CD14-positive monocyte (primary cell): ENCODE data around the gene MRGPRG. TPM values are rescaled to one million over a fixed set of nuclear protein-coding genes. Genes with fewer than 3 reads are reported as not detected.

Experiments used
- DNase-seq, 3 donors: peaks; one replicate each; pipeline ENCODE4 v3.0.0-alpha.2; 2011 to 2022
- H2AFZ ChIP-seq: 2 replicates; pipeline ENCODE4 v1.6.0; 2012; ENCODE audit warnings: mild to moderate bottlenecking, low read depth, low read length, inconsistent platforms; ENCODE audit not compliant: insufficient read depth, poor library complexity, severe bottlenecking
- H3K27ac ChIP-seq, 2 donors: 1 replicate in 1 of 2; 2 replicates in 1 of 2; pipeline ENCODE4 v1.5.1; 2012 to 2013; ENCODE audit warnings: low read length in 2 of 2, control low read depth in 1 of 2, inconsistent platforms in 1 of 2, low read depth in 1 of 2, mild to moderate bottlenecking in 1 of 2
- H3K27me3 ChIP-seq, 2 donors: one replicate each; pipeline versions ENCODE4 v1.6.0 to v1.6.1; 2011 to 2013; ENCODE audit warnings: low read length in 2 of 2; ENCODE audit not compliant: control insufficient read depth in 2 of 2, insufficient read depth in 2 of 2
- H3K36me3 ChIP-seq, 2 donors: replicated peaks in 1 of 2; 1 replicate in 1 of 2; 2 replicates in 1 of 2; pipeline versions ENCODE4 v1.5.1 to v1.6.1; 2012 to 2013; ENCODE audit warnings: low read length in 2 of 2, control low read depth in 1 of 2, inconsistent platforms in 1 of 2, mild to moderate bottlenecking in 1 of 2; ENCODE audit not compliant: insufficient read depth in 2 of 2, control insufficient read depth in 1 of 2
- H3K4me1 ChIP-seq, 2 donors: 1 replicate in 1 of 2; 2 replicates in 1 of 2; pipeline versions ENCODE4 v1.5.1 to v1.6.1; 2012 to 2013; ENCODE audit warnings: low read length in 2 of 2, control low read depth in 1 of 2, inconsistent platforms in 1 of 2, mild to moderate bottlenecking in 1 of 2, moderate library complexity in 1 of 2; ENCODE audit not compliant: insufficient read depth in 2 of 2, control insufficient read depth in 1 of 2
- H3K4me2 ChIP-seq: replicated peaks from 2 replicates; pipeline ENCODE3; 2012; ENCODE audit warnings: low read length, moderate library complexity, mild to moderate bottlenecking; ENCODE audit not compliant: poor library complexity, severe bottlenecking; ENCODE audit errors: extremely low read depth
- H3K4me3 ChIP-seq, 3 experiments: fragments of 200-600 bp in 1 of 3; sonication (generic) in 1 of 3; replicated peaks in 1 of 3; 1 replicate in 2 of 3; 2 replicates in 1 of 3; pipeline ENCODE4 v1.5.1; 2011 to 2013; ENCODE audit warnings: low read length in 3 of 3, mild to moderate bottlenecking in 3 of 3, control low read depth in 2 of 3, low read depth in 2 of 3, inconsistent platforms in 1 of 3, moderate library complexity in 1 of 3
- H3K79me2 ChIP-seq: 2 replicates; pipeline ENCODE4 v1.6.0; 2012; ENCODE audit warnings: mild to moderate bottlenecking, control low read depth, inconsistent platforms, low read length, moderate library complexity; ENCODE audit not compliant: insufficient read depth
- H3K9ac ChIP-seq: 2 replicates; pipeline ENCODE4 v1.6.0; 2017; ENCODE audit warnings: low read length, mild to moderate bottlenecking; ENCODE audit not compliant: insufficient read depth, poor library complexity, severe bottlenecking
- H3K9me3 ChIP-seq, 2 donors: replicated peaks in 1 of 2; 1 replicate in 1 of 2; 2 replicates in 1 of 2; pipeline versions ENCODE4 v1.5.1 to v1.6.1; 2012 to 2013; ENCODE audit warnings: low read length in 2 of 2, control low read depth in 1 of 2; ENCODE audit not compliant: control insufficient read depth in 1 of 2, insufficient read depth in 1 of 2
- H4K20me1 ChIP-seq: 2 replicates; pipeline ENCODE4 v1.6.0; 2012; ENCODE audit warnings: mild to moderate bottlenecking, low read length, control low read depth, moderate library complexity; ENCODE audit not compliant: insufficient read depth
- H3K27ac Mint-ChIP-seq, 7 donors: one replicate each; pipeline ENCODE4 v1.8.0; 2020; ENCODE audit warnings: mild to moderate bottlenecking in 7 of 7, mixed read lengths in 7 of 7, moderate library complexity in 6 of 7, inconsistent platforms in 2 of 7
- H3K27me3 Mint-ChIP-seq, 3 donors: one replicate each; pipeline ENCODE4 v1.8.0; 2021 to 2022; ENCODE audit warnings: low read depth in 3 of 3, mild to moderate bottlenecking in 3 of 3, mixed read lengths in 3 of 3, moderate library complexity in 3 of 3, inconsistent platforms in 1 of 3
- H3K36me3 Mint-ChIP-seq, 2 donors: one replicate each; pipeline ENCODE4 v1.8.0; 2020; ENCODE audit warnings: mixed read lengths in 2 of 2, inconsistent platforms in 1 of 2, mild to moderate bottlenecking in 1 of 2
- H3K4me1 Mint-ChIP-seq: one replicate; pipeline ENCODE4 v1.8.0; 2020; ENCODE audit warnings: mild to moderate bottlenecking, mixed read lengths
- H3K4me3 Mint-ChIP-seq, 2 donors: one replicate each; pipeline ENCODE4 v1.8.0; 2020; ENCODE audit warnings: mild to moderate bottlenecking in 2 of 2, mixed read lengths in 2 of 2, moderate library complexity in 1 of 2
- H3K9me3 Mint-ChIP-seq, 7 donors: one replicate each; pipeline ENCODE4 v1.8.0; 2020 to 2022; ENCODE audit warnings: mixed read lengths in 7 of 7, mild to moderate bottlenecking in 6 of 7, moderate library complexity in 6 of 7, inconsistent platforms in 2 of 7
- WGBS: methylation state at CpG from one replicate; pipeline ENCODE4 v1.1.5; 2013; ENCODE audit warnings: missing lambda C conversion rate; ENCODE audit not compliant: insufficient coverage; 5-methylcytosine and 5-hydroxymethylcytosine counted together
- intact Hi-C, 2 donors: fragments of 100-400 bp; cut with micrococcal nuclease; formaldehyde crosslinking; loops; one replicate each; pipeline versions ENCODE4 v1.15.0 to v1.15.1; 2023
- polyA plus RNA-seq, 3 donors: library from polyadenylated mRNA; depleted of rRNA in 1 of 3; unstranded in 2 of 3; stranded (reverse) in 1 of 3; fragments of 300-500 nt in 2 of 3; fragments of >200 nt in 1 of 3; fragmentation: Illumina TruSeq in 2 of 3; gene quantifications; 1 replicate in 2 of 3; 2 replicates in 1 of 3; pipeline ENCODE4 v1.2.3, GENCODE V29; 2012 to 2021
- TF ChIP-seq, protein P1 (sequence below): fragments of 200-600 bp; IDR thresholded peaks from one replicate; pipeline ENCODE4 v1.8.0; 2022; ENCODE audit warnings: antibody characterized with exemption, mild to moderate bottlenecking

MRGPRG gene
- polyA plus RNA-seq, 3 donors: not detected

GRCh38 chr11:3175194-3175593 lies 43.4 kb downstream of the MRGPRG start:
- TF ChIP-seq, protein P1, sequence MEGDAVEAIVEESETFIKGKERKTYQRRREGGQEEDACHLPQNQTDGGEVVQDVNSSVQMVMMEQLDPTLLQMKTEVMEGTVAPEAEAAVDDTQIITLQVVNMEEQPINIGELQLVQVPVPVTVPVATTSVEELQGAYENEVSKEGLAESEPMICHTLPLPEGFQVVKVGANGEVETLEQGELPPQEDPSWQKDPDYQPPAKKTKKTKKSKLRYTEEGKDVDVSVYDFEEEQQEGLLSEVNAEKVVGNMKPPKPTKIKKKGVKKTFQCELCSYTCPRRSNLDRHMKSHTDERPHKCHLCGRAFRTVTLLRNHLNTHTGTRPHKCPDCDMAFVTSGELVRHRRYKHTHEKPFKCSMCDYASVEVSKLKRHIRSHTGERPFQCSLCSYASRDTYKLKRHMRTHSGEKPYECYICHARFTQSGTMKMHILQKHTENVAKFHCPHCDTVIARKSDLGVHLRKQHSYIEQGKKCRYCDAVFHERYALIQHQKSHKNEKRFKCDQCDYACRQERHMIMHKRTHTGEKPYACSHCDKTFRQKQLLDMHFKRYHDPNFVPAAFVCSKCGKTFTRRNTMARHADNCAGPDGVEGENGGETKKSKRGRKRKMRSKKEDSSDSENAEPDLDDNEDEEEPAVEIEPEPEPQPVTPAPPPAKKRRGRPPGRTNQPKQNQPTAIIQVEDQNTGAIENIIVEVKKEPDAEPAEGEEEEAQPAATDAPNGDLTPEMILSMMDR: no peak
- Histone ChIP-seq H3K36me3 (no peaks in the 10 kb centered on the region), H2AFZ (no peak overlapping the region), H3K4me1 (no peaks in the 10 kb centered on the region), H4K20me1 (no peaks in the 10 kb centered on the region), H3K79me2 (no peaks in the 10 kb centered on the region), H3K9me3 (peaks cover 10 to 13% of the 10 kb centered on the region in 2 donors), H3K4me2 (no peak overlapping the region), H3K27ac (no peak overlapping the region), H3K9ac (no peak overlapping the region), H3K4me3 (no peak overlapping the region), H3K27me3 (peaks cover 0 to 10% of the 10 kb centered on the region in 2 donors)
- H3K4me1 Mint-ChIP-seq: no peaks in the 10 kb centered on the region
- H3K4me3 Mint-ChIP-seq: no peak overlapping the region
- H3K9me3 Mint-ChIP-seq: peaks cover 10 to 19% (median 15%) of the 10 kb centered on the region in 7 donors
- no peaks in the 10 kb centered on the region for H3K36me3 Mint-ChIP-seq
- peaks cover 0 to 6% (median 4%) of the 10 kb centered on the region in 3 donors for H3K27me3 Mint-ChIP-seq
- intact Hi-C loops: no loop called here
- no peak for DNase-seq
- H3K27ac Mint-ChIP-seq: no peak overlapping the region

GRCh38 chr11:3174387-3174786 lies 44.2 kb downstream of the MRGPRG start:
- Histone ChIP-seq H3K4me1 (peaks cover 6 to 8% of the 10 kb centered on the region in 2 donors), H3K9me3 (peaks cover 10 to 13% of the 10 kb centered on the region in 2 donors), H3K4me3 (no peak overlapping the region), H3K36me3 (no peaks in the 10 kb centered on the region), H3K27me3 (peaks cover 0 to 18% of the 10 kb centered on the region in 2 donors), H2AFZ (no peak overlapping the region), H3K9ac (no peak overlapping the region), H3K79me2 (no peaks in the 10 kb centered on the region), H4K20me1 (no peaks in the 10 kb centered on the region), H3K27ac (no peak overlapping the region), H3K4me2 (no peak overlapping the region)
- TF ChIP-seq, protein P1: no peak
- peaks cover 7% of the 10 kb centered on the region for H3K4me1 Mint-ChIP-seq
- H3K27me3 Mint-ChIP-seq: peaks cover 4 to 10% (median 10%) of the 10 kb centered on the region in 3 donors
- no peak overlapping the region for H3K4me3 Mint-ChIP-seq
- H3K27ac Mint-ChIP-seq: no peak overlapping the region
- 90% methylated on average over 3 of the region's 3 CpGs for WGBS
- intact Hi-C loops: no loop called here
- H3K36me3 Mint-ChIP-seq: no peaks in the 10 kb centered on the region
- peaks cover 7 to 16% (median 13%) of the 10 kb centered on the region in 7 donors for H3K9me3 Mint-ChIP-seq
- DNase-seq: no peak
